Esophagus squamous epithelium (tissue), 4 donors: ENCODE measurements around the gene KRT76.

ENCODE experiments used
- CTCF ChIP-seq, 6 experiments: fragments of 450-650 bp in 4 of 6; fragments of 200-600 bp in 2 of 6; sonication (generic) in 2 of 6; IDR thresholded peaks; one replicate each; pipeline ENCODE4 v1.5.1; 2016 to 2019; ENCODE audit warnings: antibody characterized with exemption in 6 of 6, mild to moderate bottlenecking in 4 of 6, moderate library complexity in 4 of 6
- POLR2A ChIP-seq, 4 donors: fragments of 450-650 bp; IDR thresholded peaks; one replicate each; pipeline ENCODE4 v1.6.1; 2017; ENCODE audit warnings: antibody characterized with exemption in 4 of 4, mild to moderate bottlenecking in 4 of 4, moderate library complexity in 3 of 4

GRCh38 chr12:52825961-52826360 is 48.8 kb upstream of the KRT76 start:
- no peak for TF ChIP-seq CTCF (IDR thresholded peaks at IDR 0.05)
- TF ChIP-seq POLR2A (IDR thresholded peaks at IDR 0.05), result no peak
